WI38 (cell line): ENCODE data around the gene SPAG4.

Source experiments
- H3K4me3 ChIP-seq: 2 replicates; pipeline ENCODE4 v1.5.1; 2011; ENCODE audit warnings: low read depth, mild to moderate bottlenecking, control low read depth, low read length
- CTCF ChIP-seq: IDR thresholded peaks from 2 replicates; pipeline ENCODE4 v1.5.1; 2012; ENCODE audit warnings: low read depth, mild to moderate bottlenecking, control low read depth, low read length

SPAG4 gene

DNA sequence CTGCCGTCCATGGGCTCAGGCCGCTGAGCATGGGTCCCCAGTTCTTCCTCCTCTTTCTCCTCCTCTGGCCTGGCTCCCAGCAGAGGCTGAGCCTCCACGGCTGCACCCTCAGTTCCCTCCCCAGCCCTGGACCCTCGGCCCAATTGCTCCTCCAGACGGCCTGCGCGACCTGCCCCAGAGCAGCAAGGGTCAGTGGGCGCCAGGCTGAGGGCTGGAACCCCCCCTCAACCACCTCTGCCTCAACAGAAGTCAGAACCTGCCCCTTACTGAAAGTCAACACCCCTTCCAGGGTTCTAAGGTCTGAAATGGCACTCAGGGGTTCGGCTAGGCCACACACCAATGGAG, 15.9 kb upstream of the SPAG4 start:
- H3K4me3 ChIP-seq, result no peak overlapping the region
- TF ChIP-seq CTCF, result no peak

- TF ChIP-seq CTCF, result no peak
- peak overlapping the region; percentile 49 for H3K4me3 ChIP-seq
Observed at GRCh38 chr20:35600176-35600992, 15.2 kb upstream of the SPAG4 start.

GRCh38 chr20:35600993-35601973, 14.3 kb upstream of the SPAG4 start:
- 0 out of 2 replicates have a peak, but pooled peaks have one; percentile 7 for TF ChIP-seq CTCF
- peak overlapping the region; percentile 49 for H3K4me3 ChIP-seq

DNA sequence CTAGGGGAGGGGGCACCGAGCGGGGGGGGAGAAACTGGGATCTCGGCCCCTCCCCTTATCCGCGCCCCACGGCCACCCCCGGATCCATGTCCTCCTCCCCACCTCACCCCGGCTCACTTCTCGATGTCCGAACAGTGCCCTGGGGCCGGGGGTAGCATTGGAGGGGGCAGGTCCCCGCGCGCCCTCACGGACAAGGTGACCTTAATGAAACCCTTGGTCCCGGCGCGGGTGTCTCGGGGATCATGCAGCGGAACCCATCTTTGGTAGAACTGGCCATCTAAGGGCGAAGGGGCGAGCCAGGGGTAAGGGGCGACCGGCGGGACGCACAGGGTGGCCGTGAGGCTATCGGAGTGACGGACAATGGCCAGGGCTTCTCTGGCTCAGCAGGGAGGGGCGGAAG, 13.6 kb upstream of the SPAG4 start:
- no peak overlapping the region for H3K4me3 ChIP-seq

GRCh38 chr20:35602851-35603495, 12.7 kb upstream of the SPAG4 start:
- TF ChIP-seq CTCF, result no peak
- no peak overlapping the region for H3K4me3 ChIP-seq

More for the DNA sequence above, 13.6 kb upstream of the SPAG4 start:
- no peak for TF ChIP-seq CTCF

GRCh38 chr20:35603695-35604448, 11.8 kb upstream of the SPAG4 start:
- H3K4me3 ChIP-seq, result no peak overlapping the region
- no peak for TF ChIP-seq CTCF
